Activated naive CD4-positive, alpha-beta T cell (primary cell): ENCODE measurements around the gene PILRA.
"Not testable (repeated sequence)": the region's sequence is repeated elsewhere in the genome, so short reads cannot be mapped to it uniquely, and the experiment has no call there.

Experiments
- DNase-seq, 4 experiments: peaks; one replicate each; lab custom pipeline; 2025; lab: John Stamatoyannopoulos, UW

Gene PILRA

DNA sequence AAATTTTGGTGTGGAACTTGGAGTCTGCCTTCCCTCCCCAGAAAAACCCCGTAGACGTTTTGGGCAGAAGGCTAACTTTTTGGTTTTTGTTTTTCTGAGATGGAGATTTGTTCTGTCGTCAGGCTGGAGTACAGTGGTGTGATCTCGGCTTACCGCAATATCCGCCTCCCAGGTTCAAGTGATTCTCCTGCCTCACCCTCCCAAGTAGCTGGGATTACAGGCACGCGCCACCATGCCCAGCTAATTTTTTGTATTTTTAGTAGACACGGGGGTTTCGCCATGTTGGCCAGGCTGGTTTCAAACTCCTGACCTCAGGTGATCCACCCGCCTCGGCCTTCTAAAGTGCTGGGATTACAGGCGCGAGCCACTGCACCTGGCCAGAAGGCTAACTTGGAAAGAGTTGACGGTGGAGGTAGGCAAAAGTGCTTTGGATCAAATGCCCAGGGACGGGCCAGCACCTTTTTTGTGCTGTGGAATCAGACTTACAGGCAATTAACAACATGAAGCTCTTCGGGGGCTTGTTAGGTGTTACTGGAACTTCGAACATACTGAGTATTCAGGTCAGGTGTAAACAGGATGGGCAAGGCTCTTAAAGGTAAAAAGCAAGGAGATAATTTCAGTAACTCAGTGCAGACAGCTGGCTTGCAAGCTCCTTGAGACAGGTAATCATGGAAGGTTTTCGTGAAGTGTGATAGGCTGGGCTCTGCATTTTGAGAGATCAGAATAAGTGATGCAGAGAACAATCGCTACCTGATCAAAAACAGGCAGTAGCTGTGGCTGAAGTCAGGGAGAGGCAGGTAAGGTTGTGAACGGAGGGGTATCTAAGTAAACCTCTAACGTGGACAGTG lies 61.2 kb downstream of the PILRA start:
- no peak for DNase-seq

DNA sequence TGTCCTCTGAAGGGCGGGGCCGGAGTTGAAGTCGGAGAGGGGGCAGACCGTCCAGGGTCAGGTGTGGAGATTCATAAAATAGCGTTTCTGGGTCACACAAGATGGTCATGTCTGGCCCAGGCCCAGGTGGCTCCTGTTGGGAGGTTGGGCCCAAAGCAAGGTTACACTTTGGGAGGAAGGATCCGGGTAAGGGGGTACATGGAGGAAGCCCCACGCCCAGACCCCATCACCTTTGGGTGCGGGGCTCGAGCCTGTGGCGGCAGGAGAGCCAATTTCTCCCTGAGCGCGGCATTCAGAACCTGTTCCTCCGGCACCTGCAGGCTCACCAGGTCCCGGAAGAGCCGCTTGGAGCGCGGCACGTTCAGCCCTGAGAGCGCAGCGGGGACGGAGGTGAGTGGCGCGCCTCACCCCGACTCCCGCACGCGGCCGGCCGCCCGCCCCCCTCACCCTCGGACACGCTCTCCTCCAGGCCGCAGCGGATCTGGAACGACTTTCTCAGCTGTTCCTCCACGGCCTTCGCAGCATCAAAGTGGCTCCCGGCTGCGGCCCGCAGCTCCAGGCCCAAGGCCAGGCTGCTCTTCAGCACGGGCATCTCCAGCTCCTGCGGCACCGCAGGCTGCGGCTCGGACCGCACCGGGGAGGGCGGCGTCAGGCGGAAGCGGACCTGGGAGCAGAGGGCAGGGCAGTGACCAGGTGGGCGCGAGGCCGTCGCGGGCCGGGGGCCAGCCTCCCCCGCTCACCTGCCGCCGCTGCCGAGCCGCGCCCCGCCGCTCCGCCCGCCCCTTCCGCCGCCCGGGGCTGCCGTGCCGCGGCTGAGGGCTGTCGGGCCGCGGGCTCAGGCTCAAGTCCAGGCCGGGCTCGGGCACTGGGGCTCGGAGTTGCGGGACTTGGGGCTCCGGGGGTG lies 62.4 kb downstream of the PILRA start:
- peak in 2 of 4 experiments; percentile 32 to 48 for DNase-seq

DNA sequence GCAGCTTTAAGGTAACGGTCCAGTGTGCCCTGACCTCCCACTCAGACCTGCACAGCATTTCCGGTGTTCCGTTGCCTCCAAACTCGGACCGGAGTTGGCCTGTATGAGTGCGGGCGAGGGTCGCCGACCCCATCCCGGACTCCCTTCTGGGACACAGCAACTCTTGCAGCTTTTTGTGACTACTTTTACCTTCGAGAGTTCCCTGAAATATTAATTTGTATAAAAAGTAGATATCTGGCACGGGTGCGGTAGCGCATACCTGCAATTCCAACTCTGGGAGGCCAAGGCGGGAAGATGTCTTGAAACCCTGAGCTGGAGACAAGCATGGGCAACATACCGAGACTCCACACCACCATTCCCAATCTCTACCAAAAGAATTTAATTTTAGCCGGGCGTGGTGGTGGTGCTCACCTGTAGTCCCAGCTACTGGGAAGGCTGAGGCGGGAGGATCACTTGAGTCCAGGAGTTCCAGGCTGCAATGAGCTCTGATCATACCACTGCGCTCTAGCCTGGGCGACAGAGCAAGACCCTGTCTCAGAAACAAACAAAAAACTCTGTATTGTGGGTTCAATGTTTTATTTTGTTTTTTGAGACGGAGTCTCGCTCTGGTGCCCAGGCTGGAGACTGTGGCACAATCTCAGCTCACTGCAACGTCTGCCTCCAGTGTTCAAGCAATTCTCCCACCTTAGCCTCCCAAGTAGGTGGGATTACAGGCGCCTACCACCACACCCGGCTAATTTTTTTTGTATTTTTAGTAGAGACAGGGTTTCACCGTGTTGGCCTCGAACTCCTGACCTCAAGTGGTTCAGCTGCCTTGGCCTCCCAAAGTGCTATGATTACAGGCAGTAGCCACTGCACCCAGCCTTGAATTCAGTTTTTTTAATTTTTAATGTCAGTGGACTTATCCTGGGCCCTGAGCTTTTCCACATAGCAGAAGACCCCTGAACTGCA lies 64.1 kb downstream of the PILRA start:
- DNase-seq, result no peak

DNA sequence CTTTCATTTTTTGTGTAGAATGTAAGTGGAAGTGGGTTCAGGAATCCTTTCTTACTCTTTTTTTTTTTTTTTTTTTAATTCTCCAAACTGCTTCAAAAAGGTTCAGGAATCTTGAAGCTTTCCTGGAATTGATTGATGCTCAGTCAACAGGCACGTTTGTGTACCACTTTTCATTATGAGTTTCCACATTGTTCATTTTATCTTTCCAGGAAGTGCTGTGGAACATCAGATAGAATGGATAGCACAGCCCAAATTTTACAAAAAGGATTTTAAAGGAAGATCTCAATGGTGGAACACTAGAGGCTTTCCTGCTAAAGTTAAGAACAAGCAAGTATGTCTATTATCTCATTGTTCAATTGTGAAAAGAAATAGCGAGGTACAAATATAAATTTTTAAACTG lies 64.9 kb downstream of the PILRA start:
- DNase-seq, result no peak

DNA sequence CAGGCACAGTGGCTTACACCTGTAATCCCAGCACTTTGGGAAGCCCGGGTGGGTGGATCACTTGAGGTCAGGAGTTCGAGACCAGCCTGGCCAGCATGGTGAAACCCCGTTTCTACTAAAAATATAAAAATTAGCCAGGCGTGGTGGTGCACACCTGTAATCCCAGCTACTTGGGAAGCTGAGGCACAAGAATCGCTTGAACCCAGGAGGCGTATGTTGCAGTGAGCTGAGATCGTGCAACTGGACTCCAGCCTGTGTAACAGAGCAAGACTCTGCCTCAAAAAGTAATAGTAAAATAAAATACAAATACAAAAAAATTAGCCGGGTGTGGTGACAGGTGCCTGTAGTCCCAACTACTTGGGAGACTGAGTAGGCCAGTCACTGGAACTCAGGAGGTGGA lies 65.4 kb downstream of the PILRA start:
- not testable (repeated sequence) for DNase-seq

DNA sequence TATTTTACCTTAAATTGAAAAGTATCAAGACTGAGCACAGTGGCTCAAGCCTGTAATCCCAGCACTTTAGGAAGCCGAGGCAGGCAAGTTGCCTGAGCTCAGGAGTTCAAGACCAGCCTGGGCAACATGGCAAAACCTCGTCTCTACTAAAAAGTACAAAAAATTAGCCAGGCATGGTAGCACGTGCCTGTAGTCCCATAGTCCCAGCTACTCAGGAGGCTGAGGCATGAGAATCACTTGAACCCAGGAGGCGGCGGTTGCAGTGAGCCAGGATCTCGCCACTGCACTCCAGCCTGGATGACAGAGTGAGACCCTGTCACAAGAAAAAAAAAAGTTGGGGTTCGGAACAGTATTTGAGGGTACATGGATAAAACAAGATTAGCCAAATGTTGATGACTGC lies 66.0 kb downstream of the PILRA start:
- DNase-seq, result not testable (repeated sequence)

DNA sequence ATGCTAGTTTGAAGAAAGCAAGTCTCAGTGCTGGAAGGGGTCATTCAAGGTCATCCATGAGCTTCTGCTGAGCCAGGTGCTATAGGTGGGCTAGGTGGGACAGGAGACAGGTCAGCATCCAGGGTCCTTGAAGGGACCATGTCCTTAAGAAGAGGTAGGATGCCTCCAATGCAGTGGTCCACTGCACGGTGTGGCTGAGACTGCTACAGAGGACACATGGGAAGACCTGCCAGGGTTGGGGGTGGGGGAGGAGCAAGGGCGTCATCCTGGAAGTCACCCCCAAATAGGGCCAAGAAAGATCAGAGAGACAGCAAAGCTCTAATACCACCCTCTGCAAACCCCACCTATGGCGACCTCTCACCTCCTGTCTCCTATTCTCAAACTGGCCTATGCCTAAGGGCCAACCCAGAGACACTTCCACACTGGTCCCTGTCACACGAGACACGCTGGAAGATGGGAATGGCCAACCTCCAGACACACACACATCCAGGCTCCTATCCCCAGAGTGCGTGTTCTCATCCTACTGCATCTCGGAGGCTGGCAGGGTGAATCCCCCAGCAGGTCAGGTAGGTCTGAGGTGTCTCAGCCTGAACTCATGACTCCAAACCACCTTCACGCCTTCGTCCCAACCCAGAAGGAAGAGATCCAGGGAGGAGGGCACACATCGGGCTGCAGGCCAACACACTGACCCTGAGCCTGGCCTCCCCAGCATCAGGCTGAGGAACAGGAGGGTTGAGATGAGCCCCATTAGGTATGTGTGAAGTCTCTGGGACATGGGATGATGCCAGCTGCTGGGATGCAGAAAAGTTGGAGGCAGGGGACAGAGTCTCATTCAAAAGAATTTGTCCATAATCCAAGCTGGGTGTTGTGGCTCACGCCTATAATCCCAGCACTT lies 68.6 kb downstream of the PILRA start:
- DNase-seq, result no peak

DNA sequence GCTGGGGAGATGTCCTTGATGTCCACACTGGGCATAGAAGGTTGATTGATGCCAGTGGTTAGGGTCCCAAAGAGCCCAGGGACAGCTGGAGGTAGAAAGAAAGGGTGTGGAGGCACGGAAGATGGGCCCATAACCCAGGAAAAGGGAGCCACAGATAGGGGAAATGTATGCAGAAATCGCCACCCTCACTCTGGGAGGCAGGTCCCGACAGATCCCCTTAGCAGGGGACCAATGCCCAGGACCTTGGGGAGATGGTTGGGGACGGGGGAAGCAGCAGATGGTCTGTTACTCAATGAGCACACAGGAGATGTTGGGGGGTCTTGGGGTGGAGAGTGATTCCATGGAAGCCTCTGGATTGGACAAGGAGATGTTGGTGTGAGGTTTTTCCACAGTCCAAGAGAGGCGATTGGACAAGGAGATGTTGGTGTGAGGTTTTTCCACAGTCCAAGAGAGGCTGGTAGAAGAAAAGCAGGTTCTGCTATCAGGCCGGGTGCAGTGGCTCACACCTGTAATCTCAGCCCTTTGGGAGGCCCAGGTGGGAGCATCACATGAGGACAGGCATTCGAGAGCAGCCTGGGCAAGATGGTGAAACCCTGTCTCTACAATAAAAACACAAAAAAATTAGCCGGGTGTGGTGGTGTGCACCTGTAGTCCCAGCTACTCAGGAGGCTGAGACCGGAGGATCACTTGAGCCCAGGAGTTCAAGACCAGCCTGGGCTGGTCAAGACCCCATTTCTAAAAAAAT lies 70.0 kb downstream of the PILRA start:
- no peak for DNase-seq

DNA sequence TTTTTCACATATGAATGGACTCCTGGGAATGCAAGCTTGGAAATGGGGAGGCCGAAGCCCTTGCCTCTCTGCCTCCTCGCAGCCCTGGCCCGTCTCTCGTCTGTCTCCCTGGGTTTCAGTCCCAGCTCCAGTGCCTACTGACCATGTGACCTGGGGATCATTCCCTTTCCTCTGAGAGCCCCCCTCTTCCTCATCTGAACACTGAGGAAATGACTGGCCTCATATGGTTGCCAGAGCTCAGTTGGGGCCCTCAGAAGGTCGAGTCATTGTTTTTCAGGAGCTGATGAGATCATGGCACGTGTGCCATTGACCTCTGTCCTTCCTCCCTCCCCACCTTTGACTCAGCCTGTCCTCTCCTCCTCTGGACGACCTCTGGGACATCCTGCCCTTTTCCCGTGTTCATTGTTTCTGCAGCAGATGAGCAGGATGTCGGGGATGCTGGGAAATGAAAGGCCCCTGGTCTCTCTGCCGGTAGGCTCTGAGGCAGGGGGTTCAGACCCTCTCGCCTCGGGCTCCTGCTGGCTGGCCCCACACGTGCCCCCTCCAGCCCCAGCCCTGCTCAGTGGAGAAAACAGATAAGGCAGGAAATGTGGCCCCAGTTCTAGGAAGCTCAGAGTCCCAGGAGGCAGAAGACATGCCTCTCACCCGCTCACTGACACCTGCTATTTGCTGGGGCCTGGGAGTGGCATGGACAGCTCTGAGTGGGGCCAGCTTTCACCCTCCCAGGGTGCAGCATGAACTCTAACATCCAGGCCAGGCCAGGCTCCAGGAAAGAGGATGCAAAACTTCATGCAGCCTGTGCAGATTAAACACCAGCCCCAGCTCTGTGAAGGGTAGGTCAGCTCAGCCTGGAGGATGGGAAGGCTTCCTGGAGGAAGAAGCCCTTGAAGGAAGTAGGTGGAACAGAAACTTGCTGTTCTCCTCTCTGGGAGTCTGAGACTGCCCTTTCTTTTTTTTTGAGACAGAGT lies 71.3 kb downstream of the PILRA start:
- no peak for DNase-seq

DNA sequence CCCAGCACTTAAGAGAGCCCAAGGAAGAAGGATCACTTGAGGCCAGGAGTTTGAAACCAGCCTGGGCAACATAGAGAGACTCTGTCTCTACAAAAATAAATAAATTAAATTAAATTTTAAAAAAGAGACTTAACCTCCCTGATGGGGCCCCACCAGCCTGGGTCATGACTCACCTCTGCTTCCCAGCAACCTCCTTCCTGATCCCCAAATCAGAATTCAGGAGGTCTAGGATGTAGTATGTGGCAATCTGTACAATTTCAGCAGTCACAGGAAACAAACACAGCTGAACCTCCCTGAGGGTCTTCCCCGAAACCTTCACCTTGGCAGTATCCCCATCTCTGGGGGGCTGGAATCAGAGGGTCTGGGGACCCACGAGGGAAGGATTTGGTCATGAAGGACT lies 72.8 kb downstream of the PILRA start:
- DNase-seq, result no peak

DNA sequence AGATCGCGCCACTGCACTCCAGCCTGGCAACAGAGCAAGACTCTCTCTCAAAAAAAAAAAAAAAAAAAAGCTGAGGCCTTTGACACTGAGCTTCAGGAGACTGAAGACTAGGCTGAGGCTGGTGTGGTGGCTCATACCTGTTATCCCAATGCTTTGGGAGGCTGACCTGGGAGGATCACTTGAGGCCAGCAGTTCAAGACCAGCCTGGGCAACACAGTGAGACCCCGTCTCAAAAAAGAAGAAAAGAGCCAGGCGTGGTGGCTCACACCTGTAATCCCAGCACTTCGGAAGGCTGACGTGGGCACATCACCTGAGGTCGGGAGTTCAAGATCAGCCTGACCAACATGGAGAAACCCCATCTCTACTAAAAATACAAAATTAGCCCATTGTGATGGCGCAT lies 74.1 kb downstream of the PILRA start:
- not testable (repeated sequence) for DNase-seq

DNA sequence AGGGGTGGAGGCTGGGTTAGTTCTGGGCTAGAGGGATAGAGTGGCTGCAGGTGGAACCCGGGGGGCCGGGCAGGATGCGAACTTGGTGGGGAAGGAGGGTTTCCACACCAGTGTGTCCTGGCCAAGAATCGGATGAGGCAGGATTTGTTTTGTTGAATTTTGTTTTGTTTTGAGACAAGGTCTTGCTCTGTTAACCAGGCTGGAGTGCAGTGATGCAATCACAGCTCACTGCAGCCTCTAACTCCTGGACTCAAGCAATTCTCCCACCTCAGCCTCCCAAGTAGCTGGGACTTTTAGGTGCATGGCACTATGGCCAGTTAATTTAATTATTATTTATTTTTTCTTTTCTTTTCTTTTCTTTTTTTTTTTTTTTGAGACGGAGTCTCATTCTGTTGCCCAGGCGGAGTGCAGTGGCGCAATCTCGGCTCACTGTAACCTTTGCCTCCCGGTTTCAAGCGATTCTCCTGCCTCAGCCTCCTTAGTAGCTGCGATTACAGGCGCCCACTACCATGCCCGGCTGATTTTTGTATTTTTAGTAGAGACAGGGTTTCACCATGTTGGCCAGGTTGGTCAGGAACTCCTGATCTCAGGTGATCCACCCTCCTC lies 76.0 kb downstream of the PILRA start:
- DNase-seq, result no peak
